Measurements from ENCODE around the gene PSTPIP2.
"Not testable (repeated sequence)": the region's sequence is repeated elsewhere in the genome, so short reads cannot be mapped to it uniquely, and the experiment has no call there.

PSTPIP2 gene

DNA sequence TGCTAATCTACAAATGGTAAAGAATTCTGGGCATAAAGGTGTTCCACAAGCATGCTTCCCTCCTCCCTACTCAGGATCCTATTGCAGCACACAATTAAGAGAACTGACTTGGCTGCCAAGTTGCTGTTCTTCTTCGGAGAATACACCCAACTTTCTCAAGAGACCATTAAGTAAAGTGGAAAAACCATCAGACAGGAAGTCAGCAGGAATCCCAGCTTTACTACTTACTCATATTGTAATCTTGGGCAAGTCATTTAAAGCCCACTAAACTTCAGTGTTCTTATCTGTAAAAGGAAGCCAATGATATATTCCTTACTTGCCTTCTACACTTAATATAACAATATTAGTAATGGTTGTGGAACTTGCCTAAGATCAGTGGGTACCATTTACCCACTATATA lies 37.8 kb downstream of the PSTPIP2 start:
- DNase-seq = no peak

DNA sequence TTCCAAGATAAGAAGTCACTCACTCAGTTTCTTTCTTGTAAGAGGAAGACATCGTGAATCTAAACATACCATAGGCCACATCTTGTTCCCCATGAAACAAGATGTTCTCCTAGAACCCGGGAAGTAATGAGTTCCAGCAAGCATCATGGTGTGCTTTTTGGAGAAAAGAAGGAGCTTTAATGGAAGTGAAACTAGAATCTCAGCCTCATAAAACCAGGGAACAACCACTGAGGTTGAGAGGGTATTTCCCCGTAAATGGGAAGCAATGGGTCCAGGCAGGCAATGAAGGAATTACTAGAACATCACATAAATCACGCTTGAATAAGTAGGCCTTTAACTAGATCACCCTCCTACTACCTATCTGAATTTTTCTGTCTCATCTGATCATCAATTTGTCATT lies 40.3 kb downstream of the PSTPIP2 start:
- DNase-seq = no peak

DNA sequence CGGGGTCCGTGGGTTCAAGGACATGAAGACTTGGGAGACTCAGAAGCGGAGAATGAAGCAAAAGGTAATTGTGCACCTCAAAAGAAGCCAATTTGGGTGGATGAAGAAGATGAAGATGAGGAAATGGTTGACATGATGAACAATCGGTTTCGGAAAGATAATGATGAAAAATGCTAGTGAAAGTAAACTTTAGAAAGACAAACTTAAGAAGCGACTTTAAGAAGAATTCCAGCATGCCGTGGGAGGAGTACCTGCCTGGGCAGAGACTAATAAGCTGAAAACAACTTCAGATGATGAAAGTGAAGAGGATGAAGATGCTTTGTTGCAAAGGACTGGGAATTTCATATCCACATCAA lies 43.5 kb downstream of the PSTPIP2 start:
- DNase-seq = no peak

DNA sequence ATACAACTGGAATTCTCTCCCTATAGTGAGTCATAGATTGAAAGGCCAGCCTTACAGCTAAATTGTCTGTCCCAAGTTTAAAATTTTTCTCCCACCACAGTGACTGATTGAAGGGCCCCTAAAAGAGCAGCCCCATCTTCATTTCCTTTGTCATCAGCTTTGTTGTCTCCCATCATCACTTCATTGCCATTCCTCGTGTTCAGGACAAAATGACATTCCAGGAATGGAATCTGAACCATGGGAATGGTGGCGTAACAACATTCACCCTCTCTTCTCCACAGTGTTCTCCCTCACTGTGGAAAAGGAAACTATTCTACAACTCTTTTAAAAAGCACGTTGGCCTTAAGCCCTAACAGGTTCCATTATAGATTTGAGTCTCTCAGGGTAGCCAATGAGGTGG lies 52.1 kb downstream of the PSTPIP2 start:
- no peak for DNase-seq

DNA sequence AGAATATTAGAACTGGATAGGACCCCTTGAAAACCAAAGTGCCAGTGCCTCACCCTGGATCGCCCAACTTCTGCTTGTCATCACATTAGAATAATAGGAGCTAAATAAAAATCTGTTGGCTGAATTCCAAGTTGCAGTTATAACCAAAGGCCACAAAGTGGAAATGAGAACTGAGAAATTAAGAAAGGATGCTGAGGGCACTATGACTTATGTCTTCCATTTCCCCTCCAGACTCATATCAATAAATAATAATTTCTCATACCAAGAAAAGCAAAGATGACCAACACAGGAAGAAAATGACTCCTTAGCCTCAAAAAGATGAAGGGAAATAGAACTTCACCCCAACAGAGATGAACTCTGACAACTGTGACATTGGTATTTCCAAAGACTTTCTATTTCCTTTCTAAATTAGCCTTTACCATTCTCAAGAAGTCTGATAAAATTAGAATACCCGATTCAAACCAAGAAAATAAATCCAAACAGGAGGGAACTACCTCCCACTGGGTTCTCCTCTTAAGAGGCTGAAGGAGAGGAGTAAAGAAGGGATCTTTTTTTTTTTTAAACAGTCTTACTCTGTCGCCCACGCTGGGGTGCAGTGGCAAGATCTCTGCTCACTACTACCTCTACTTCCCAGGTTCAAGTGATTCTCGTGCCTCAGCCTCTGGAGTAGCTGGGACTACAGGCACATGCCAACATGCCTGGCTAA lies 58.4 kb downstream of the PSTPIP2 start:
- DNase-seq = no peak

DNA sequence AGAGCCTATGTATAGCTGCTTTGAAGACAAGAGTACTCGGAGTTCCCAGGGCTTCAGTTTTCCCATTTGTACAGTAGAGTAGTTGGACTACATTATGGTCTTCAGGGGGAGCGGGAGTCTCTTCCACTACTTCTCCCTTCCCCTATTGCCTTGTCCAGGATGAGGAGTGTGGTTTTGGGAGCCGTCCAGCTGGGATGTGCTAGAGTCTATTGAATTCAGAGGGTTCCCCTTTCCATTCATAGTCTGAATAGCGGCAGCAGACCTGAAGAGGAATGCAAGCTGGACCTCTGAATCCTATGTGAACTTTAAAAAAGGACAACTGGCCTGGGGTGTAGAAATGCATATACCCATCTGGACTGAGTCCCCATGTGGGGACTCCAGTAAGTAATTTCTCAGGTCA lies 61.4 kb downstream of the PSTPIP2 start:
- no peak for DNase-seq

DNA sequence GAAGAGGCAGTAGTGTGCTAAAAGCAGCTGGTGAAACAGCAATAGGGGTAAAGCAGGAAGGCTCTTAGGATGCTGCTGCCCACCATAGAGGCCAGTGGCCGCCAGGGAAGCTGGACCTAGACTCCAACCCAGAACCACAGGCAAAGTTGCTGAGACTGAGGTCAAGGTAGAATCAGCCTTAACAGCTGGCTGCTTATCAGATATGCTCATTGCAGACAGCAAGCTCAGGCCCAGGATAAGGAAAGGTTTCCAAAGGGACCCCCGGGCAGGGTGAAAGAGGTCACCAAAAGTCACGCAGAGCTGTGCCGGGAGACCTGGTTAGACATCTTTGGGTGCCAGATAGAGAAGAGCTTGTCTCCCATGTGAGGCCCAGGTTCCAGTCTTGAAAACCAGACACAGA lies 62.0 kb downstream of the PSTPIP2 start:
- DNase-seq = no peak

DNA sequence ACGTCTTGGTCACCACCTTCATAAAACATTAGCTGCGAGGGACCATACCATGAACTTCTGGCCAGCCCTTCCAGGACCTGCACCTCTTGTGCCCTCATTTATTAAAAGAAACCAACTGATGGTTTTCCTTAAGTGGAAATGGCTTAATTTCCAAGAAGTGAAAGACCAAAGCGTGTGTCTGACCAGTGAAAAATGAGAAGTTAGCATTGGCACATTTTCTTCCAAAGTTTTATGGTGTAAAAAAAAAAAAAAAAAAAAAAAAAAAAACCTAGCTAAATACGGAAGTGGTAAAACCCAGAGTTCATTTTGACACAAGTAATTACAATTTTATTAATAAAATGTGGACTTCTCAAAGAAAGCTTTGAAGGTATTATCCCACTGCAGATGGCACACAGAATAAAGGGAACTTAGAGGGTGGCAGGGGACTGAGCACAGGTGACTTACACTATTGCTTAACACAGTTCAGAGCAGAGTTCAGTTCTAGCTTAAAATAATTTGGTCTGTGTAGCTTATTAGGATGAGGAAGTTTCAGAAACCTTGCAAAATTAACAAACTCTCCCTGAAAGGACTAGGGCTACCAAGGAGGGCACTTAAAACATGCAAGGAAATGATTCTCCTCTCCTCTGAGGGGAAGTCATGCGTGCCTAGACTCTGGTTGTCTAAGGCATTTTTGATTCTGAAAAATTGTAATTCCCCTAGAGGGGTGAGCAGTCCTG lies 62.8 kb downstream of the PSTPIP2 start:
- DNase-seq = no peak

DNA sequence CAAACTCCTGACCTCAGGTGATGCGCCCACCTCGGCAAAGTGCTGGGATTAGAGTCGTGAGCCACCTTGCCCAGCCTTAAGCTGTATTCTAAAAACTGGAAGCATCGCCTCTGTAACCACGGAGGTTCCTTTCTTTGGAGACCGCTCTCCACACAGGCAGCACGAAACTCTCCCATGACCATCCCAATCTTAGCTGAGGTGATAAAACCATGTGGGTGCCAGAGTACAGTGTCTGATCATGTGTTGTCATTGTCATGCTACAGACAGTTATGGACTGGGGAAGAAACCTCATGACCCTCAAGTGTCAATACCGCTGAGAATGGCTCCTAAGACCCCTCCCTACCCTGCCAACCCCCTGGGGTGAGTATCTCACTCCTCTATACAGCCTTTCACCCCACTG lies 63.5 kb downstream of the PSTPIP2 start:
- DNase-seq = no peak

DNA sequence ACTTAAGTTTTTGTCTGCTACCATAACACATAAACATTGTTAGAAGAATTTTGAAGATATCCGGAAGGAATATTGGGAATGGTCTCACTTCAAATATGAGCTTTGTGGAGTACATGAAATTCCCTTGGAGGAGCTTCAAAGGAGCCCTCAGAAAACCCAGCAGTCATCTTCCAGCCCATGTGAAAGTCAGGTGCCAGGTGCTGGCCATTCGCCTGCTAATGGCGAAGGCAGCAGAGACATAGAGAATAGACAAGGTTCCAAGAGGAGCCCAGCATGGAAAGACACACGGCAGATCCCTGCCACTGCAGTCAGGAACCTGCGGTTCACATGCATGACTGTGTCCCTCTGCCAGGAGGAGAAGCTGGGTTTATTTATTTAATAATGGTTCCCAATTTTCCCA lies 64.9 kb downstream of the PSTPIP2 start:
- DNase-seq = no peak

DNA sequence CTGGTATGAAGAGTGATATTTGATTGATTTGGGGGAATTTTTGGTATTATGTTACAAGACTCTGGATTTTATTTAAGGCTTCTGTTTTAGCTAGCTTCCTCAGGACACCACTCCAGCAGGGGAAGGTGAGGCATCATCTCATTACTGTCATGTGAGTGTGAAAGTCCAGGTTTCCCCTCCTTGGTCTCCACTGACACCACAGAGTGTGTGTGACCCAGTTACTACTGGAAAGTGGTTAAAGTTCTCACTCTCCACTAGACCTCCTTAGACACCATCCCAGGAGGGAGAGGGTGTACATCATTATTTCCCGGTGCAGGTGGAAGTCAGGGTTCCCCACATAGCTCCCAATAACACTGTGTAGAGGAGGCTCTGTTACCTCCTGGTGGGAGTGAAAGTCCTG lies 69.1 kb downstream of the PSTPIP2 start:
- DNase-seq = no peak

DNA sequence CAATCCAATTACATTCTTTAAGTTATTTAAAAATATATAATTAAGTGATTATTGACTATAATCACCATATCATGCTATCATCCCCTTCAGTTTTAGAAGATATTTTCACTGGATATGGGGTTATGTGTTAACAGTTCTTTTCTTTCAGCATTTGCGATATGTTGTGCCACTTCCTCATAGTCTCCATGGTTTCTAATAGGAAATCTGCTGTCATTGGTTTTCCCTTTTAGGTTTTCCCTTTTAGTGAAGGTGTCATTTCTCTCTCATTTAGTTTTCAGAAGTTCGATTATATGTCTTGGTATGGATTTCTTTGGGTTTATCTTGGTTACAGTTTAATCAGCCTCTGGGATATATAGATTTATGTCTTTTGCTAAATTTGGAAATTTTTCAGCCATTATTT lies 70.2 kb downstream of the PSTPIP2 start:
- no peak for DNase-seq

DNA sequence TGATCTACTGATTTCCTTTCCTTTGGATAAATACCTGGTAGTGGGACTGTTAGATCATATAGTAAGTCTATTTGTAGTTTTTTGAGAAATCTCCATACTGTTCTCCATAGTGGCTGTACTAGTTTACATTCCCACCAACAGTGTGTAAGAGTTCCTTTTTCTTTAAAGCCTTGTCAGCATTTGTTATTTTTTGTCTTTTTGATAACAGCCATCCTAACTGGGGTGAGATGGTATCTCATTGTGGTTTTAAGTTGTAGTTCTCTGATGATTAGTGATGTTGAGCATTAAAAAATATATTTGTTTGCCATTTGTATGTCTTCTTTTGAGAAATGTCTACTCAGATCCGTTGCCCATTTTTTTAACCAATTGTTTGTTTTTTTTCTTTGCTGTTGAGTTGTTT lies 71.0 kb downstream of the PSTPIP2 start:
- no peak for DNase-seq

DNA sequence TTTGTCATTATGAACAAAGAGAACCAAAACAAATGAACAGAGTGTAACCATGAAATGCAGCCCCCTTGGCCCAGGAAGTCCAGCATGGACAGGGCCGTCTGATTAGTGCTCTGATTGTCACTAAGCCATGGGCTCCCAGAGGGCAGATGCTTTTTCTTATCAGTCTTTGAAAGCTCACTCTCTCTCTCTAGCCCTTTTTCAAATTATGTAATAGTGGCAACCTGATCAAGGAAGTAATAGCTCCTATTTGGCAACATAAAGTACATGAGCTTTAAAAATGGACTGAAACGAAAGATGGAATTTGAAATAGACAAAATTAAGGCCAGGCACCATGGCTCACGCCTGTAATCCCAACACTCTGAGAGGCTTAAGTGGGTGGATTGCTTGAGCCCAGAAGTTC lies 72.5 kb downstream of the PSTPIP2 start:
- no peak for DNase-seq

DNA sequence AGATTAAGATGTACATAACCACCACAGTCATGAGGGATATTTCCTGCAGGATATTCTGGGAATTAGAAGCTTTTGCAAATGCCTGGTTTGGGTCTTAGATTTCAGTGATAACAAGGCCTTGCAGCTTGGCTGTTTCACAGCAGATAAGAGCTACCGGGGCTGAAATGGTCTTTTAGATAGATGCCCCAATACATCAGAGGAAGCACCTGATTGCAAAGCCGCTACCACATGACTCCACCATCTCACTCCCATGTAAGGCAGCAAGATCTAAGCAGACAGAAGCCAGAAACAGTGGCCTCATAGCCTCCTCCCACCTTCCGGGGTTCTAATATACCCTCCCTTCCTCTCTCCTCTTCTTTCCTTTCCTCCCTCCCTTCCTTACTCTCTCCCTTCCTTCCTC lies 73.8 kb downstream of the PSTPIP2 start:
- DNase-seq = peak; percentile 38

DNA sequence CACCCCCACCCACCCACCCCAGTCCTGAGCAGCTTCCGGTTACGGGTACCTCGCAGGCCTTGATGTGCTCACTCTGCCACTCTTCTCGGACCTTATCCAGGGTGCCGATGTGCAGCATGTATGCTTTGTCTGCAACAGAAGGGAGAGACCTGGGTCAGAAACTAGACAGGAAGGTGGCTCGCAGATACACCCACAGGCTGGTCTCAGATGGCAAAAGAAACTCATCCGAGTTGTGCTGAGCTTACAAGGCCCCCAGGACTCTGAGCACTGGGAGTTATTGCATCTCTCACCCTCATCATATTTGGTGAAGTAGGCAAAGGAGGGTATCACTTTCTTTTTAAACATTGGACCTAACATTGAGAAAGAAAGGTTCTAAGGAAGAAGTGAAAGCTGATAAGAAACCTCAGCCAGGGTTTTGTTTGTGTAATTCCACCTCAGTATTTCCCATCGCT lies 74.3 kb downstream of the PSTPIP2 start:
- peak; percentile 14 for DNase-seq

DNA sequence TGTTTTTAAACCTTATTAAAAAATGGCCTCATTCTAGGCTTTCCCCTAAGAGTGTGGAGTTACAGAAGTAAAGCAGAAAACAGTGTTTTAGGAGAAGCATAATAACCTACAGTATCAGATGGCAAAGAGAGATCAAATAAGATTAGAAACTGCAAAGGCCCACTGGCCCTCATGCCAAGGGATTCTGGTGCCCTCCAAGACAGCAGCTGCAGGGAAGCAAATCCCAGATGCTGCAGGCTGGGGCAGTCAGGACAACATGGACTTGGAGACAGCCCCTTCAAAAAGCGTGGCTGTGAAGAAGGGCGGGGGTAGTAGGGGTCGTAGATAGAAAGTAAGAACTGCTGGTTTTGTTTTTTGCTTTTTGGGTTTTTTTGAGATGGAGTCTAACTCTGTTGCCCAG lies 76.6 kb downstream of the PSTPIP2 start:
- no peak for DNase-seq

DNA sequence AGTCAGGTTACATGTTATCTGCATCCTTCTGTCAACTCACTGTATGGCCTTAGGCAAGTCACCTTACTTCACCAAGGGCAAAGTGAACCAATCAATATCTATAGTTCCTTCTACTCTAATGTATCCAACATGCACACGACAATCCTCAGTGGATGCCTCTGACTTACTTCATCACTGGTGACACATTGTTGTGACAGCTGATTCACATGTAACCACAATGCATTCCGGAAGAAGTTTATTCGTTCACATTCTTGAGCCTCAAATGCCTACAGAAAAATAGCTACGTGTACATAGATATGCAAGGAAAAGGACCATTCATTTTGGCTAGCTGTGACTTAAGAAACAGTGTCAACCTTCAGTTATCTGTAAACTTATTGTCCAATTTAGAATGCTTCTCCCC lies 78.6 kb downstream of the PSTPIP2 start:
- DNase-seq = no peak

DNA sequence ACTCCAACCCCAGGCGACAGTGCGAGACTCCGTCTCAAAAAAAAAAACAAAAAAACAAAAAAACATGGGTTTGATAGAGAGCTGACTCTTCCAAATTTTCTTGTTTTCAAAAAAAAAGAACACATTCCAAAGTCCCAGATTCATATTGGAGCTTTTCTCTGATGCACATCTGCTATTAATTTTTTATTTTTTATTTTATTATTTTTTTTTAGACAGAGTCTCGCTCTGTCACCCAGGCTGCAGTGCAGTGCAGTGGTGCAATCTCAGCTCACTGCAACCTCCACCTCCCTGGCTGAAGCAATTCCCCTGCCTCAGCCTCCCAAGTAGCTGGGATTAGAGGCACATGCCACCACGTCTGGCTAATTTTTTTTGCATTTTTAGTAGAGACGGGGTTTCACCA lies 79.5 kb downstream of the PSTPIP2 start:
- not testable (repeated sequence) for DNase-seq

DNA sequence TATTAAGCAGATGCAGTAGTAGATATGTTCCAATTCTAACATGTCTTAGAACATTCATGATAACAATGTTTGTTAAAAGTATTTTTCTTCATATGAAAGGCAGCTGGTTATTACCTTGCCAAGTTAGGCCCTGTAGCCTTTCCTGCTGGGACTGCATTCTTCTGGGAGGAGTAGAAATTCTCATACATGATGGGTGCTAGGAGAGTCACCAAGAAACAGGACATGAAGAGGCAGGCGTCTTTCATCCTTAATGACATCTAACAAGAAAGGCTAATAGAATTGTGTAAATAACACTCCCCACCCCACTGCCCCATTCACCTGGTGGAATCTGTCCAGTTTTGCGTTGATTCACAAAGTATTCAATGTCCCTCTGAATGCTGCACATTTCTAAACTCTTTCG lies 80.3 kb downstream of the PSTPIP2 start:
- DNase-seq = no peak

DNA sequence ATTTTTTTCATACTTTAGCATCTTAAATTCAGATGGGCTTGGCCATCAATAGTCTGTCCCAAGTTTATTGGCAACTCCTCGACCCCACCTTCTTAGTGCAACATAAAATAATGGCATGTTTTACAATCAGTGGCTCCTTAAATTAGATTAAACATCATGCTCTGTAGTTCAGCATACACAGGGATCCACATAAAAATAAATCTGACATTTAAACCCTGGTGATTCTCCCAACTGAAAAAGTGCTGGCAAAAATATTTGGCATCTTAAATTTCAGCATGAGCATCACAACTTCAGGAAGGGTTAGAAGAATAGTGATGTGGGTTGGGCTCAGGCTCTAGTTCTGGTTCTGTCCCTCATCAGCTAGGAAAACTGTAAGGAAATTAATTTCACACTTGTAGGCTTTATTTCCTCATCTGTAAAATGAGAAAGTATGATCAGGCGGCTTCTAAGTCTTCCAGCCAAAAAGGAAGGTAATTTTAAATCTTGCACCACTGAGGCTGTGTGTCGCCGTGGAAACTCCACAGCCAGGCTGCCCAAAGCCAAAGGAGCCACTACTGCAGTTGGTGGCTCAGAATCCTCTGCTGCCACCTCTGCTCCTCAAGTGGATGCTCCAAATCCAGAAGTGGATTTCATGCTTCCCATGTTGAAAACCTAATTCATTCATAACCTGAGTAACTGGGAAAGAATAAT lies 87.4 kb downstream of the PSTPIP2 start:
- DNase-seq = no peak

DNA sequence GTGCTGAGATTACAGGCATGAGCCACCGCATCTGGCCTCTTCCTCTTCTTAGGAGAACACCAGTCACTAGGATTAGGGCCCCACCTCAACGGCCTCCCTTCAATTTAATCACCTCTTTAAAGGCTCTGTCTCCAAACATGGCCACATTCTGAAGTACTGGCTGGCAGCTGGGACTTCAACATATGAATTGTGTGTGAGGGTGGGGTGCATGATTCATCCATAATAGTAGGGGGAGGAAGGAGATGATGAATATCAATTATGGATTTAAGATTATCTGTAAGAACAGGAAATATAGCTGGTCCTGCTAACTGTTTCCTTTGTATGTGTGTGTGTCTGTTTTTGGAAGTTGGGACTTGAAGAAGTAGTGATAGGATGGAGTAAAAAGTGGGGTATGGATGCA lies 90.2 kb downstream of the PSTPIP2 start:
- no peak for DNase-seq

DNA sequence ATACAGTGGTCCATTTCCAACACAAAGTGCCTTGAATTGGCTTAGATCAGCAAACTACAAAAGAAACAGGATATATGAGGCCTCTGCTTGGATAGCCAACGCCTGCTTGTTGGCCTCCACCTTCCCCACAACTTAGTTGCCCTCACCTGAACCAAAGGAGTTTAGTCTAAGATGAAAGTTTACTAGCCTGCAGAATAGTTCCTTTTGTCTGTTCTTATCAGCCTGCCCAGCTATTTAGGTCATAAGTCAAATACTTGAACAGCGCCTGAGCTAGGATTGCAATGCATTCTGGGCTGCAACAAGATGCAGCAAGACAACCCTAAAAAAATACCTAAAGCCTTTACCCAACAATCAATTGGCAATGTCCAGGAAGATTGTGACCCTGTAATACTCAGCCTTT lies 91.8 kb downstream of the PSTPIP2 start:
- no peak for DNase-seq

DNA sequence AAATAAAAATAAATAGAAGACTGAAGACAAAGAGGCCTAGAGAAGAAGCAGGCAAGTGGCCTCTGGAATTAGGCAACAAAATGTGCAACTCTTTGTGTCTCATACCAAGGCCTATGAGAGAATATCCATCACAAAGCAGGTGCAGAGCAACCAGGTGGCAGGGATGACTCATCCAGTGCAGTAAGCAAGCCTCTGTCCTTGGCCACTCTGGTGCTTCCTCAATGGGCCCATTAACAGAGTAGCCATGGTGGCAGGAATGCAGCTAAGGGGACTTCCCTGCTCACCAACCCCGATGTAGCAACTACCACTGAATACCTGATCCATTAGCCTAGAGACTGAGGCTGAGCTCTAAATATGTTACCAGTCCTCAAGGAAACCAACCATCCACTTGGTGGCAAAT lies 94.0 kb downstream of the PSTPIP2 start:
- no peak for DNase-seq
